H1 (cell line): Measurements from ENCODE around the gene WIPF3. TPM values are rescaled to one million over a fixed set of nuclear protein-coding genes. Genes with fewer than 3 reads are reported as not detected.

Experiments
- CTCF ChIA-PET: fragments of 300-600 bp; sonication (Branson Sonifier 250); formaldehyde crosslinking; loops from one replicate; lab custom pipeline; 2021; ENCODE audit not compliant: partially characterized antibody; lab: Charles Lee
- POLR2A ChIA-PET: fragments of 300-600 bp; sonication (Branson Sonifier 250); formaldehyde crosslinking; loops from one replicate; lab custom pipeline; 2021; ENCODE audit warnings: inconsistent platforms; ENCODE audit not compliant: partially characterized antibody; lab: Charles Lee
- DNase-seq, 2 experiments: peaks; one replicate each; pipeline versions ENCODE4 v3.0.0 to v3.0.0-alpha.2; 2010 to 2022; ENCODE audit warnings: low spot score in 2 of 2, low read depth in 1 of 2, mixed read lengths in 1 of 2
- FAIRE-seq: peaks from 2 replicates; lab custom pipeline; 2011; peaks lifted over from hg19 to GRCh38; lab: Jason Lieb, UNC
- H2AFZ ChIP-seq: 2 replicates; pipeline ENCODE4 v1.8.1; 2012; ENCODE audit warnings: low read length, inconsistent platforms
- H2AK5ac ChIP-seq: 2 replicates; pipeline ENCODE4 v1.6.1; 2013; ENCODE audit warnings: low read depth, low read length
- H2BK120ac ChIP-seq: replicated peaks from 2 replicates; pipeline ENCODE3; 2013; ENCODE audit warnings: low read depth, low read length, inconsistent platforms
- H2BK12ac ChIP-seq: 2 replicates; pipeline ENCODE4 v1.6.1; 2013; ENCODE audit warnings: low read depth, low read length
- H2BK15ac ChIP-seq: 2 replicates; pipeline ENCODE4 v1.6.1; 2013; ENCODE audit warnings: low read length
- H2BK20ac ChIP-seq: 2 replicates; pipeline ENCODE4 v1.6.1; 2013; ENCODE audit warnings: low read length
- H2BK5ac ChIP-seq: 2 replicates; pipeline ENCODE4 v1.6.1; 2013; ENCODE audit warnings: low read depth, low read length
- H3K14ac ChIP-seq: 2 replicates; pipeline ENCODE4 v1.6.1; 2013; ENCODE audit warnings: inconsistent platforms; ENCODE audit not compliant: insufficient read length
- H3K18ac ChIP-seq: 2 replicates; pipeline ENCODE4 v1.6.1; 2013; ENCODE audit warnings: low read length; ENCODE audit errors: extremely low read depth
- H3K23ac ChIP-seq: 2 replicates; pipeline ENCODE4 v1.6.1; 2013; ENCODE audit warnings: inconsistent platforms; ENCODE audit not compliant: insufficient read length
- H3K23me2 ChIP-seq: 2 replicates; pipeline ENCODE4 v1.6.1; 2013; ENCODE audit warnings: low read depth, low read length
- H3K27ac ChIP-seq: 2 replicates; pipeline ENCODE4 v1.6.1; 2011; ENCODE audit warnings: low read depth, low read length, inconsistent platforms
- H3K27me3 ChIP-seq, 4 experiments: replicated peaks in 1 of 4; 1 replicate in 1 of 4; 2 replicates in 3 of 4; pipeline versions ENCODE4 v1.6.1 to v1.8.1; 2011 to 2013; ENCODE audit warnings: low read length in 3 of 4, mild to moderate bottlenecking in 3 of 4, inconsistent platforms in 2 of 4, mixed read lengths in 2 of 4, moderate library complexity in 1 of 4; ENCODE audit not compliant: control insufficient read depth in 3 of 4, insufficient read depth in 3 of 4; ENCODE audit errors: extremely low read depth in 1 of 4
- H3K36me3 ChIP-seq, 4 experiments: 2 replicates each; pipeline versions ENCODE4 v1.6.1 to v1.8.1; 2011 to 2013; ENCODE audit warnings: mild to moderate bottlenecking in 4 of 4, low read length in 3 of 4, moderate library complexity in 2 of 4, control low read depth in 1 of 4, inconsistent platforms in 1 of 4; ENCODE audit not compliant: insufficient read depth in 4 of 4, control insufficient read depth in 2 of 4
- H3K4ac ChIP-seq: replicated peaks from 2 replicates; pipeline ENCODE3; 2013; ENCODE audit warnings: low read length, low read depth, mixed read lengths, inconsistent platforms; ENCODE audit not compliant: insufficient read length
- H3K4me1 ChIP-seq, 4 experiments: replicated peaks in 1 of 4; 1 replicate in 1 of 4; 2 replicates in 3 of 4; pipeline versions ENCODE4 v1.6.1 to v1.8.1; 2011 to 2013; ENCODE audit warnings: low read length in 3 of 4, inconsistent platforms in 2 of 4, mixed read lengths in 1 of 4; ENCODE audit not compliant: insufficient read depth in 4 of 4, control insufficient read depth in 3 of 4
- H3K4me2 ChIP-seq, 2 experiments: 2 replicates each; pipeline versions ENCODE4 v1.6.1 to v1.8.1; 2011 to 2013; ENCODE audit warnings: low read depth in 2 of 2, low read length in 2 of 2, control low read depth in 1 of 2, inconsistent platforms in 1 of 2, mild to moderate bottlenecking in 1 of 2; ENCODE audit not compliant: insufficient read depth in 1 of 2
- H3K4me3 ChIP-seq, 4 experiments: fragments of 200-600, 300-600 bp in 1 of 4; sonication (generic), shearing (Covaris generic), sonication (Bioruptor Twin) in 1 of 4; 2 replicates each; pipeline versions ENCODE4 v1.5.1 to v1.8.1; 2011 to 2016; ENCODE audit warnings: low read length in 4 of 4, low read depth in 3 of 4, control low read depth in 2 of 4, inconsistent platforms in 2 of 4, mild to moderate bottlenecking in 2 of 4, mixed read lengths in 1 of 4, moderate library complexity in 1 of 4; ENCODE audit not compliant: insufficient read depth in 2 of 4; ENCODE audit errors: extremely low read depth in 1 of 4
- H3K56ac ChIP-seq: replicated peaks from 2 replicates; pipeline ENCODE3; 2013; ENCODE audit warnings: low read depth, mild to moderate bottlenecking, mixed read lengths, low read length, inconsistent platforms; ENCODE audit not compliant: insufficient read length
- H3K79me1 ChIP-seq: 2 replicates; pipeline ENCODE4 v1.6.1; 2013; ENCODE audit warnings: low read depth, low read length, control low read depth
- H3K79me2 ChIP-seq, 2 experiments: 2 replicates each; pipeline versions ENCODE4 v1.6.1 to v1.8.1; 2012 to 2013; ENCODE audit warnings: low read length in 2 of 2, mild to moderate bottlenecking in 2 of 2, inconsistent platforms in 1 of 2; ENCODE audit not compliant: insufficient read depth in 2 of 2, control insufficient read depth in 1 of 2
- H3K9ac ChIP-seq, 4 experiments: replicated peaks in 1 of 4; 1 replicate in 1 of 4; 2 replicates in 3 of 4; pipeline versions ENCODE4 v1.6.1 to v1.8.1; 2011 to 2013; ENCODE audit warnings: low read depth in 3 of 4, low read length in 3 of 4, control low read depth in 2 of 4, mild to moderate bottlenecking in 2 of 4, moderate library complexity in 2 of 4, inconsistent platforms in 1 of 4; ENCODE audit errors: extremely low read depth in 1 of 4
- H3K9me3 ChIP-seq, 2 experiments: 2 replicates each; pipeline versions ENCODE4 v1.6.1 to v1.8.1; 2012 to 2013; ENCODE audit warnings: mild to moderate bottlenecking in 2 of 2, moderate library complexity in 2 of 2, control low read depth in 1 of 2, inconsistent platforms in 1 of 2, low read depth in 1 of 2, low read length in 1 of 2, mixed read lengths in 1 of 2; ENCODE audit not compliant: insufficient read depth in 2 of 2
- H4K20me1 ChIP-seq, 2 experiments: replicated peaks in 1 of 2; 2 replicates each; pipeline versions ENCODE3 to v1.8.1; 2011 to 2013; ENCODE audit warnings: inconsistent platforms in 2 of 2, low read length in 2 of 2, mild to moderate bottlenecking in 1 of 2; ENCODE audit not compliant: insufficient read depth in 2 of 2, control insufficient read depth in 1 of 2
- H4K5ac ChIP-seq: 2 replicates; pipeline ENCODE4 v1.6.1; 2013; ENCODE audit warnings: low read length, low read depth, mixed read lengths, inconsistent platforms; ENCODE audit not compliant: insufficient read length
- H4K8ac ChIP-seq: 2 replicates; pipeline ENCODE4 v1.8.0; 2013; ENCODE audit warnings: mild to moderate bottlenecking, moderate library complexity, low read length, inconsistent platforms; ENCODE audit not compliant: insufficient read depth; ENCODE audit errors: extremely low read depth
- H4K91ac ChIP-seq: replicated peaks from 2 replicates; pipeline ENCODE3; 2013; ENCODE audit warnings: low read length, mixed read lengths, inconsistent platforms; ENCODE audit not compliant: insufficient read length
- BRCA1 ChIP-seq: IDR thresholded peaks from 2 replicates; pipeline ENCODE4 v1.6.1; 2012; ENCODE audit warnings: low read depth, low read length, improper control_type of control experiment
- CBX5 ChIP-seq: fragments of 300-800, 300-1000 bp; sonication (generic); IDR thresholded peaks from 2 replicates; pipeline ENCODE4 v1.7.1; 2016; ENCODE audit warnings: antibody characterized with exemption, low read length, low read depth
- CBX8 ChIP-seq: fragments of 300-800, 300-1000 bp; sonication (generic); IDR thresholded peaks from 2 replicates; pipeline ENCODE4 v1.7.1; 2016; ENCODE audit warnings: low read depth, low read length, borderline replicate concordance
- CEBPB ChIP-seq: IDR thresholded peaks from 2 replicates; pipeline ENCODE4 v1.6.1; 2012; ENCODE audit warnings: low read depth, low read length
- EP300 ChIP-seq, 2 experiments: IDR thresholded peaks; 1 replicate in 1 of 2; 2 replicates in 1 of 2; pipeline ENCODE4 v1.6.1; 2011 to 2012; ENCODE audit warnings: low read depth in 2 of 2, low read length in 2 of 2, mild to moderate bottlenecking in 2 of 2, borderline replicate concordance in 1 of 2, inconsistent platforms in 1 of 2, moderate library complexity in 1 of 2
- GABPA ChIP-seq: IDR thresholded peaks from 2 replicates; pipeline ENCODE4 v1.6.1; 2011; ENCODE audit warnings: mild to moderate bottlenecking, low read length, moderate library complexity, borderline replicate concordance; ENCODE audit not compliant: insufficient read depth
- MAX ChIP-seq: IDR thresholded peaks from 2 replicates; pipeline ENCODE4 v1.6.1; 2012; ENCODE audit warnings: inconsistent platforms
- POLR2AphosphoS5 ChIP-seq: IDR thresholded peaks from 2 replicates; pipeline ENCODE4 v1.6.1; 2011; ENCODE audit warnings: low read depth, low read length
- SIN3A ChIP-seq, 2 experiments: IDR thresholded peaks in 1 of 2; conservative IDR thresholded peaks in 1 of 2; 2 replicates each; pipeline ENCODE4 v1.6.1; 2011 to 2012; ENCODE audit warnings: low read length in 2 of 2, improper control_type of control experiment in 1 of 2, low read depth in 1 of 2, mild to moderate bottlenecking in 1 of 2
- SP1 ChIP-seq: IDR thresholded peaks from 2 replicates; pipeline ENCODE4 v1.6.1; 2011; ENCODE audit warnings: low read depth, low read length
- SP4 ChIP-seq: IDR thresholded peaks from 2 replicates; pipeline ENCODE4 v1.6.1; 2012; ENCODE audit warnings: low read length, inconsistent platforms
- TCF12 ChIP-seq: IDR thresholded peaks from 2 replicates; pipeline ENCODE4 v1.6.1; 2011; ENCODE audit warnings: low read depth, mild to moderate bottlenecking, low read length
- WGBS, 2 experiments: shearing (Covaris generic) in 1 of 2; methylation state at CpG; one replicate each; pipeline versions ENCODE4 v1.1.6 to v1.1.7; 2013 to 2015; ENCODE audit warnings: low lambda C conversion rate in 2 of 2, mixed read lengths in 2 of 2, inconsistent platforms in 1 of 2, low coverage in 1 of 2, missing lambda C conversion rate in 1 of 2; ENCODE audit not compliant: insufficient replicate concordance in 2 of 2, insufficient coverage in 1 of 2, insufficient read length in 1 of 2; ENCODE audit errors: extremely low coverage in 1 of 2, missing lambda C conversion rate in 1 of 2; 5-methylcytosine and 5-hydroxymethylcytosine counted together
- polyA plus RNA-seq, 7 experiments: library from polyadenylated mRNA; depleted of rRNA in 3 of 7; stranded (reverse) in 5 of 7; unstranded in 2 of 7; fragments of >200 nt in 5 of 7; fragments of 200-250 nt in 2 of 7; gene quantifications; 1 replicate in 5 of 7; 2 replicates in 1 of 7; 4 replicates in 1 of 7; pipeline versions ENCODE4 v1.2.1 to v1.2.3, GENCODE V29; 2011 to 2013; ENCODE audit warnings: missing spikeins in 2 of 7, mixed read lengths in 2 of 7
- total RNA-seq: library from RNA; stranded (reverse); fragmentation: NEBNext Ultra II Directional; extraction: Animal tissue kit (Norgen Biotek cat#: 25700); gene quantifications from 2 replicates; pipeline ENCODE4 v1.2.1, GENCODE V29; 2021

Gene WIPF3
- total and polyA plus RNA-seq, 2 of the 8 experiments (the other 6 are each of a cell fraction or from before 2014, with no cell fraction given): 5.0 to 12.1 TPM

- Histone ChIP-seq H2BK12ac (no peak overlapping the region), H3K9ac (no peak overlapping the region), H3K4me2 (no peak overlapping the region), H3K79me2 (no peaks in the 10 kb centered on the region), H3K23ac (no peak overlapping the region), H2BK15ac (no peak overlapping the region), H4K8ac (no peak overlapping the region), H3K56ac (no peak overlapping the region), H3K36me3 (peaks cover 2 to 40% (median 11%) of the 10 kb centered on the region in 4 experiments; a peak in 6 of 8 replicates), H4K5ac (no peak overlapping the region), H3K79me1 (peaks cover 5% of the 10 kb centered on the region), H2BK120ac (no peak overlapping the region), H3K18ac (no peak overlapping the region), H3K4me1 (no peaks in the 10 kb centered on the region), H2BK20ac (no peak overlapping the region), H3K4me3 (no peak overlapping the region), H2AK5ac (no peak overlapping the region), H3K4ac (no peak overlapping the region), H4K20me1 (peaks cover 2 to 3% of the 10 kb centered on the region in 2 experiments), H3K9me3 (no peaks in the 10 kb centered on the region), H3K23me2 (no peaks in the 10 kb centered on the region), H3K27me3 (no peaks in the 10 kb centered on the region), H4K91ac (no peak overlapping the region), H2AFZ (no peak overlapping the region), H2BK5ac (no peak overlapping the region), H3K27ac (no peak overlapping the region), H3K14ac (no peak overlapping the region)
- POLR2A ChIA-PET: interaction anchor here (0.8 to 1.3 kb wide), 4 partner anchors 8 to 78 kb away, joined by 3 to 5 read pairs (median 3); no protein-coding TSS in a partner anchor
- WGBS, 2 experiments: 90% methylated on average over 7 of the region's 8 CpGs; no CpG with 5 or more reads in 1 of the 2 experiments
- TF ChIP-seq EP300 (IDR thresholded peaks at IDR 0.05; ENCODE audit: borderline replicate concordance in 1 of 2, low read depth in 2 of 2, low read length in 2 of 2) (no peak), SP4 (no peak), POLR2AphosphoS5 (no peak), TCF12 (no peak), SP1 (no peak), SIN3A (conservative IDR thresholded peaks at IDR 0.05 in 1 of 2, IDR thresholded peaks at IDR 0.05 in 1 of 2; ENCODE audit: low read depth in 1 of 2, low read length in 2 of 2) (no peak), CEBPB (no peak), GABPA (no peak), CBX8 (no peak), MAX (no peak), CBX5 (no peak), BRCA1 (no peak)
- DNase-seq: no peak
- CTCF ChIA-PET: interaction anchor here (0.6 to 7.2 kb wide), 10 partner anchors 8 to 113 kb away, joined by 3 to 49 read pairs (median 6); no protein-coding TSS in a partner anchor
- FAIRE-seq: no peak
These were observed 144.9 kb downstream of the WIPF3 start for GRCh38 chr7:29951206-29951605.
